ENCODE data around the gene MAPK1. TPM values are rescaled to one million over a fixed set of nuclear protein-coding genes. Genes with fewer than 3 reads are reported as not detected.
"Not testable (repeated sequence)": the region's sequence is repeated elsewhere in the genome, so short reads cannot be mapped to it uniquely, and the experiment has no call there.

The MAPK1 gene
- total and polyA plus RNA-seq, 7 donors = 11.0 to 101 (median 78.3) TPM

GRCh38 chr22:21731503-21731902, 135.9 kb downstream of the MAPK1 start:
- Histone ChIP-seq H3K36me3 (ENCODE audit: insufficient read depth in 1 of 2, low read depth in 1 of 2) (peaks cover 0 to 6% of the 10 kb centered on the region in 2 donors), H3K9me3 (no peaks in the 10 kb centered on the region), H3K4me3 (no peak overlapping the region), H3K27ac (no peak overlapping the region), H3K4me1 (peaks cover 25% of the 10 kb centered on the region), H3K27me3 (ENCODE audit: insufficient read depth in 3 of 3, low read length in 2 of 3) (no peaks in the 10 kb centered on the region)
- DNase-seq = no peak
- no peak for ATAC-seq
- 88 to 92% (median 90%) methylated on average over 5 of the region's 5 CpGs for WGBS, 3 donors
- TF ChIP-seq, protein P1, sequence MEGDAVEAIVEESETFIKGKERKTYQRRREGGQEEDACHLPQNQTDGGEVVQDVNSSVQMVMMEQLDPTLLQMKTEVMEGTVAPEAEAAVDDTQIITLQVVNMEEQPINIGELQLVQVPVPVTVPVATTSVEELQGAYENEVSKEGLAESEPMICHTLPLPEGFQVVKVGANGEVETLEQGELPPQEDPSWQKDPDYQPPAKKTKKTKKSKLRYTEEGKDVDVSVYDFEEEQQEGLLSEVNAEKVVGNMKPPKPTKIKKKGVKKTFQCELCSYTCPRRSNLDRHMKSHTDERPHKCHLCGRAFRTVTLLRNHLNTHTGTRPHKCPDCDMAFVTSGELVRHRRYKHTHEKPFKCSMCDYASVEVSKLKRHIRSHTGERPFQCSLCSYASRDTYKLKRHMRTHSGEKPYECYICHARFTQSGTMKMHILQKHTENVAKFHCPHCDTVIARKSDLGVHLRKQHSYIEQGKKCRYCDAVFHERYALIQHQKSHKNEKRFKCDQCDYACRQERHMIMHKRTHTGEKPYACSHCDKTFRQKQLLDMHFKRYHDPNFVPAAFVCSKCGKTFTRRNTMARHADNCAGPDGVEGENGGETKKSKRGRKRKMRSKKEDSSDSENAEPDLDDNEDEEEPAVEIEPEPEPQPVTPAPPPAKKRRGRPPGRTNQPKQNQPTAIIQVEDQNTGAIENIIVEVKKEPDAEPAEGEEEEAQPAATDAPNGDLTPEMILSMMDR (IDR thresholded peaks at IDR 0.05) = no peak
- intact Hi-C loops (cut with DNase I) = loop anchor here in 1 of 2 donors (10.0 kb wide), 2 partner anchors 53 to 133 kb away; partner anchors contain the start of gene MAPK1

GRCh38 chr22:21730535-21731308, 136.7 kb downstream of the MAPK1 start:
- peaks cover 25% of the 10 kb centered on the region for H3K4me1 ChIP-seq
- no peak for DNase-seq
- no peak overlapping the region for H3K4me3 ChIP-seq
- TF ChIP-seq, protein P1 (IDR thresholded peaks at IDR 0.05) = no peak
- H3K9me3 ChIP-seq = no peaks in the 10 kb centered on the region
- intact Hi-C loops (cut with DNase I) = loop anchor here in 1 of 2 donors (10.0 kb wide), 2 partner anchors 54 to 134 kb away; partner anchors contain the start of gene MAPK1
- WGBS, 3 donors = 94 to 95% (median 94%) methylated on average over 9 of the region's 9 CpGs
- no peak for ATAC-seq
- no peak overlapping the region for H3K27ac ChIP-seq
- H3K27me3 ChIP-seq (ENCODE audit: insufficient read depth in 3 of 3, low read length in 2 of 3) = no peaks in the 10 kb centered on the region
- H3K36me3 ChIP-seq (ENCODE audit: insufficient read depth in 1 of 2, low read depth in 1 of 2) = peaks cover 0 to 6% of the 10 kb centered on the region in 2 donors

- H3K4me1 ChIP-seq = peaks cover 17% of the 10 kb centered on the region
- H3K4me3 ChIP-seq; H3K9me3 ChIP-seq; H3K27ac ChIP-seq; H3K27me3 ChIP-seq (ENCODE audit: insufficient read depth in 3 of 3, low read length in 2 of 3); intact Hi-C loops (cut with DNase I); DNase-seq; ATAC-seq; H3K36me3 ChIP-seq (ENCODE audit: insufficient read depth in 1 of 2, low read depth in 1 of 2): not testable (repeated sequence)
- WGBS, 3 donors = 89 to 97% (median 96%) methylated on average over 3 of the region's 3 CpGs
These were observed 138.3 kb downstream of the MAPK1 start for GRCh38 chr22:21729184-21729583.

DNA sequence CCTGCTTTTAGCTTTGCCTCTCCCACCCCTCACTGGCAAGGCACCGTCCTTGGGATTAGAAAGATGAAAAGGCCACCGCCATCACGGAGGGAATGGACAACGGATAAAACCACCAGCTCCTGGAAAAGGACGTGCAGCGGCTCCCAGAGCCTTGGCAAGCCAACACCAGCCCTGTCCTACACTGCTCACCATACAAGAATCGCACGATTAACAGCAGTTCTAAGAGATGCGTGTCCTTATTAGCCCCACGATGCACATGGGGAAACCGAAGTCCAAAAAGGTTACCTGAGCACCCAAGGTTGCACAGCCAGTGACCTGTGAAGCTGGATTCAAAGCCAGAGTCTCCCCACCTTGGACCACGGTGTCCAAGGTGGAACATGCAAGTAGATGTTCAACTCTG, 139.2 kb downstream of the MAPK1 start:
- no peaks in the 10 kb centered on the region for H3K9me3 ChIP-seq
- H3K4me3 ChIP-seq = no peak overlapping the region
- 78 to 84% (median 79%) methylated on average over 12 of the region's 12 CpGs for WGBS, 3 donors
- TF ChIP-seq, protein P1 (IDR thresholded peaks at IDR 0.05) = no peak
- H3K27me3 ChIP-seq (ENCODE audit: insufficient read depth in 3 of 3, low read length in 2 of 3) = no peaks in the 10 kb centered on the region
- peaks cover 0 to 6% of the 10 kb centered on the region in 2 donors for H3K36me3 ChIP-seq (ENCODE audit: insufficient read depth in 1 of 2, low read depth in 1 of 2)
- no peak for DNase-seq
- peaks cover 8% of the 10 kb centered on the region for H3K4me1 ChIP-seq
- ATAC-seq = no peak
- intact Hi-C loops (cut with DNase I) = no loop called here
- H3K27ac ChIP-seq = no peak overlapping the region

- H3K9me3 ChIP-seq = no peaks in the 10 kb centered on the region
- H3K4me1 ChIP-seq = peaks cover 5% of the 10 kb centered on the region
- intact Hi-C loops (cut with DNase I) = no loop called here
- ATAC-seq (no peak), DNase-seq (no peak)
- TF ChIP-seq, protein P1 (IDR thresholded peaks at IDR 0.05) = no peak
- no peaks in the 10 kb centered on the region for H3K27me3 ChIP-seq (ENCODE audit: insufficient read depth in 3 of 3, low read length in 2 of 3)
- no peak overlapping the region for H3K27ac ChIP-seq
- H3K36me3 ChIP-seq (ENCODE audit: insufficient read depth in 1 of 2, low read depth in 1 of 2) = peaks cover 0 to 6% of the 10 kb centered on the region in 2 donors
- H3K4me3 ChIP-seq = no peak overlapping the region
- WGBS, 3 donors = 95 to 97% (median 96%) methylated on average over 10 of the region's 10 CpGs
These were observed 139.7 kb downstream of the MAPK1 start for GRCh38 chr22:21727768-21728167.
